HUES48 (cell line): Measurements from ENCODE around the gene BAG2.

Experiments
- H3K27ac ChIP-seq: one replicate; pipeline ENCODE4 v1.7.0; 2013; ENCODE audit warnings: low read depth, low read length, inconsistent platforms
- H3K27me3 ChIP-seq: 2 replicates; pipeline ENCODE4 v1.6.1; 2013; ENCODE audit warnings: mild to moderate bottlenecking, low read length; ENCODE audit not compliant: control insufficient read depth, insufficient read depth
- H3K36me3 ChIP-seq: 2 replicates; pipeline ENCODE4 v1.6.1; 2013; ENCODE audit warnings: low read length; ENCODE audit not compliant: control insufficient read depth, insufficient read depth
- H3K4me1 ChIP-seq: 2 replicates; pipeline ENCODE4 v1.6.1; 2013; ENCODE audit warnings: mild to moderate bottlenecking, low read length; ENCODE audit not compliant: control insufficient read depth, insufficient read depth
- H3K4me3 ChIP-seq: 2 replicates; pipeline ENCODE4 v1.5.1; 2013; ENCODE audit warnings: mild to moderate bottlenecking, low read depth, low read length
- H3K9ac ChIP-seq: 2 replicates; pipeline ENCODE4 v1.6.1; 2013; ENCODE audit warnings: mild to moderate bottlenecking, low read depth, low read length, moderate library complexity
- H3K9me3 ChIP-seq: 2 replicates; pipeline ENCODE4 v1.6.1; 2013; ENCODE audit warnings: low read length; ENCODE audit not compliant: control insufficient read depth, insufficient read depth

The BAG2 gene

DNA sequence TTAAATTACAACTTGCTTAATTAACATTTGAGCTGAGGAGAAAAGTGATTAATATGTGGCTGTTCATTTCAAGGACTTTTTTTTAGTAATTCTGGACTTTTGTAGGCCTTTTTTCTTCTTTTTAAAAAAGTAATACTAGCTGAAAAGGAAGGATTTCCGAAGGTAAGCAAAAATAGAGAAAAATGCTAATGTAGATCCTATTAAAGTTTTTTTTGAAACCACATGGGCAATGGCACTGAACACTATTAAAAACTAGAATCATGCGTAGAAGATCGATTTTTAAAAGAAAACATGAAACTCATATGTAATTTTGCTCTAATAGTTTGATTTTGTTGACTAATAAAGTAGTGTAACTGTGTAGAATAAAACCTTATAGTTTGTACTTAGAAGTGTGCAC lies 2.4 kb downstream of the BAG2 start:
- H3K27ac ChIP-seq = peak overlapping the region; percentile 75
- H3K9ac ChIP-seq = no peak overlapping the region

DNA sequence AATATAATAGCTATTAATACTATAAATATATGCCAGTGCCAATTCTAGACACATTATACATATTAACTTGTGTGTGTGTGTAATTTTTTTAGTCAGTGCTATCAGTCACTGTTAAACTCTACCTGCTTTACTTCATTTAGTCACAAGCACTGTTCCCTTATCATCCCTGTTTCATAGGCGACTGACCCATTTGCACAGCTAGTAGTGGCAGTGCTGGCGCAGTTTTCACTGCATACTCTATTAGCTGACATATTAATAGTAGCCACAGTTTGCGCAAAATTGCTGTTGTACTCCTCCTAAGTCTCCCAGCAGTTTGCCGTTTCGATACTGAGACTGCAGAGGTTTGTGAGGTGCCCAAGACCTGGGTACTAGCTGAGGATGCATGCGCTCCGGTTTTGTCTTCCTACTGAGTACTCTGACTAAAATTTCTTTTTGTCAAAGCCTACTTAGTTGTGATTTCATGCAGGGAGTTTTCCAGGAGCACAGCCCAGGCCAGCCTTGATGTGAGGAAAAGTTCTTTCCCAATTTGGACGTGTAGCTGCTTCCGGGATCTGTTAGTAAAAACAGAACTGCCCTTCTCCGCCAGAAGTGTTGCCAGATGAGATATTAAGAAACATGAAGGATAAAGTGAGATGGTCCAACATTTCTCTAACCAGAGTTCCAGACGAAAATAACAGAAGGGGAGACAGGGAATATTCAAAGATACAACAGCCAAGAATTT lies 5.6 kb downstream of the BAG2 start:
- Histone ChIP-seq H3K9me3 (no peaks in the 10 kb centered on the region), H3K4me1 (peaks cover 27% of the 10 kb centered on the region), H3K27ac (no peak overlapping the region), H3K9ac (no peak overlapping the region), H3K36me3 (peaks cover 14% of the 10 kb centered on the region), H3K4me3 (no peak overlapping the region), H3K27me3 (peaks cover 10% of the 10 kb centered on the region)

More for the DNA sequence above, 2.4 kb downstream of the BAG2 start:
- Histone ChIP-seq H3K36me3 (peaks cover 3% of the 10 kb centered on the region; the same call in 1 of the 2 replicates), H3K4me3 (peak overlapping the region; percentile 76), H3K4me1 (peaks cover 29% of the 10 kb centered on the region), H3K27me3 (peaks cover 10% of the 10 kb centered on the region), H3K9me3 (no peaks in the 10 kb centered on the region)

DNA sequence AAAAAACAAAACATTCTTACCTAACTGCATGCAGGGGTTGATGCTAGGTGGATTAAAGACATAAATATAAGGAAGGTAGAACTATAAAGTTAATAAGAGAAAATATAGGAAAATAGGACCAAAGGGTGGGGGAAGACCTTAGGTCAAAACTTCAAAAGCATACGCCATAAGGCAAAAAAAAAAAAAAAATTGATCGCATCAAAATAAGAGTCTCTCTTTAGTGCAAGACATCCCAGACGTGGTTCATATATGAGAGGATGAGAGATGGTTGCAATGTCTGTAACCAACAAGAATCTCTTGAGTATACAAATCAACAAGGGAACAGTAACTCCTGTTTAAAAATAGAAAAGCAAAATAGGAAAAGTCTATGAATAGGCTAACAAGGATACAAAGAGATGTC lies 8.5 kb downstream of the BAG2 start:
- H3K27me3 ChIP-seq = no peaks in the 10 kb centered on the region
- H3K36me3 ChIP-seq = peaks cover 43% of the 10 kb centered on the region
- H3K9ac ChIP-seq = no peak overlapping the region
- peaks cover 5% of the 10 kb centered on the region; the same call in 1 of the 2 replicates for H3K4me1 ChIP-seq
- no peaks in the 10 kb centered on the region for H3K9me3 ChIP-seq
- H3K4me3 ChIP-seq = no peak overlapping the region
- H3K27ac ChIP-seq = no peak overlapping the region

DNA sequence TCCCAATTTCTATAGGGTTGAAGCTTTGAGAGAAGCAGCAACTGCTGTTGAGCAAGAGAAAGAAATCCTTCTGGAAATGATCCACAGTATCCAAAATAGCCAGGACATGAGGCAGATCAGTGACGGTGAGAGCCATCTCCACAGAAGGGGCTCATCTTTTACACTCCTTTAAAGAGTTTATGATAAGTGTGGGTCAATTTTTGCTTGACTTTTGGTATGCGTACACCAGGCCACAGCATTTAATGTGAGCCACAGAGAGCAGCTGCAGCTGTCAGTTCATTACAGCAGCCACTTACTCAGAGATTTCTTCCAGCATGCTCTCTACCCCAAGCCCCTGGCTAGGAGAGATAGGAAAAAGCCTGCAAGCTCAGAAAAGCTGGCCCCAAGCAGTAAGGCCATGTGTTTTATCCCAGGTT lies 9.9 kb downstream of the BAG2 start:
- Histone ChIP-seq H3K27me3 (no peaks in the 10 kb centered on the region), H3K36me3 (peaks cover 47% of the 10 kb centered on the region), H3K27ac (no peak overlapping the region), H3K9ac (no peak overlapping the region), H3K4me3 (no peak overlapping the region), H3K4me1 (no peaks in the 10 kb centered on the region), H3K9me3 (no peaks in the 10 kb centered on the region)

DNA sequence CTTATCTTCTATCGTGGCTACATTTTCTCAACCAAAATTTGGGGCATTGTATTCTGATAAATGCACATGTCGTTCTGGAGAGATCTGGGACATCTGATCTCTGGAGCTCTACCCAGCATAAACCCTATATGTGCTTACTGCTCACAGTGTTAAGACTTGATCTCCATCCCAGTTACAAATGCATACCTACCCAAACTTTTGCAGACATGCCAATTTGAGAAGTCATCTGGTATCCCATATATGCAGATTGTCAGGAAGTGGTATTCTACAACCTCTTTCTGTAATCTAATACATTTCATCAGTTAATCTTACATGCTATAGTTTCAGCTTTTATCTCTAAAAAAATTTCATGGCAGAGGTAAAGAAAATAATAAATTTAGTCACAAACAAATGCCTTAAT lies 11.2 kb downstream of the BAG2 start:
- H3K4me1 ChIP-seq = no peaks in the 10 kb centered on the region
- no peak overlapping the region for H3K4me3 ChIP-seq
- H3K36me3 ChIP-seq = peaks cover 46% of the 10 kb centered on the region
- H3K9ac ChIP-seq = no peak overlapping the region
- no peaks in the 10 kb centered on the region for H3K9me3 ChIP-seq
- no peak overlapping the region for H3K27ac ChIP-seq
- H3K27me3 ChIP-seq = no peaks in the 10 kb centered on the region

DNA sequence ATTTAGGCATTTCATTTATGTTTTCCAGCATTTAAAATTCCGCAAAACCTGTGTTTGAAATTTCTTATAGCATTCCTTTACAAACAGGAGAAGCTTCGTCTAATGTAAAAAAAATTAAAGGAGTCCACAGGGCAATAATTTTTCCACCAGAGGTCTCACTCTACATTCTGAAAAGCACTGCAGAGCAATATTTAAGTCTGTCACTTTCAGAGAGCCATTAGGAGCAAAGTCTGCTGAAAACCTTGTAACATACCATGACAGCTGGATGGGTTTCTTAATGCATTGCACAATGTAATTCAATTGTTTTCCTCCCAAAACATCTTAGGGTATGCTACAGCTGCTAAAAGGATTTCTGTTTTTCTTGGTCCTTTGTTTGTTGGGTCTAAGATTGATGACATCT lies 18.0 kb downstream of the BAG2 start:
- Histone ChIP-seq H3K36me3 (peaks cover 65% of the 10 kb centered on the region), H3K27ac (no peak overlapping the region), H3K27me3 (no peaks in the 10 kb centered on the region), H3K4me3 (no peak overlapping the region), H3K9me3 (no peaks in the 10 kb centered on the region), H3K4me1 (no peaks in the 10 kb centered on the region), H3K9ac (no peak overlapping the region)

DNA sequence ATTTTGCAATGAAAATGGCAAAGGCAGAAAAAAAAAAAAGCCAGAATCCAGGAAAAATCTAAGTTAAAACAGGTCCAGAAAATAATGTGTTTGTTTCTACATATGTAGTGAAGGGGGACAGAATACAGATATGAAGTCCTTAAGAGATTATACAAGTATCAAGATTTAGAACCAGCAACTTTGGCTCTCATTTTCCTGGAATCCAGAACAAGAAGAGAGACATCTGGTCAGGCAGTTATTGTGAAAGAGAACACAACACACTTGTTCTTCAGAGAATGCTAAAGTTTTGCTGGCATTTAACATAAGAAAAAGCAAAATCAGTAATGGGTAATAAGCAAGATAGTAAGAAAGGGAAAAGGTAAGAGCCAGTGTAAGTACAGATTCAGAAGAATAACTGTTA lies 21.1 kb downstream of the BAG2 start:
- Histone ChIP-seq H3K9ac (no peak overlapping the region), H3K9me3 (no peaks in the 10 kb centered on the region), H3K4me3 (no peak overlapping the region), H3K36me3 (peaks cover 59% of the 10 kb centered on the region), H3K27me3 (no peaks in the 10 kb centered on the region), H3K27ac (no peak overlapping the region), H3K4me1 (no peaks in the 10 kb centered on the region)

DNA sequence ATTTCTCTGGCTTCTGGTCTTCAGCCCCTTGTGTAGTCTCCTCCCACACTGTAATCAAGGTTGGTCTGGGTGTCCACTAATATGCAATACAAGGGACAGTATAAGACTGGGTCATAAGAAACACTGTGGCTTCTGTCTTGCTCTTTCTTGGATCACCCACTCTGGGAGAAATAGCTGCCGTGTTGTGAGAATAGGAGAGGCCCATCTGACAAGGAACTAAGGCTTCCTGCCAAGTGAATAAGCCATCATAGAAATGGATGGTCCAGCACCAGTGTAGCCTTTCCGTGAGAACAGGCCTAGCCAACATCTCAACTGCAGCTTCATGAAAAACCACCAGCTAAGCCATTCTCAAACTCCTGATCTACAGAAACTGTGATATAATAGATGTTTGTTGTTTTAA lies 23.3 kb downstream of the BAG2 start:
- H3K27ac ChIP-seq = no peak overlapping the region
- peaks cover 41% of the 10 kb centered on the region for H3K36me3 ChIP-seq
- H3K9me3 ChIP-seq = no peaks in the 10 kb centered on the region
- no peak overlapping the region for H3K9ac ChIP-seq
- H3K4me3 ChIP-seq = no peak overlapping the region
- no peaks in the 10 kb centered on the region for H3K27me3 ChIP-seq
- H3K4me1 ChIP-seq = peaks cover 12% of the 10 kb centered on the region

DNA sequence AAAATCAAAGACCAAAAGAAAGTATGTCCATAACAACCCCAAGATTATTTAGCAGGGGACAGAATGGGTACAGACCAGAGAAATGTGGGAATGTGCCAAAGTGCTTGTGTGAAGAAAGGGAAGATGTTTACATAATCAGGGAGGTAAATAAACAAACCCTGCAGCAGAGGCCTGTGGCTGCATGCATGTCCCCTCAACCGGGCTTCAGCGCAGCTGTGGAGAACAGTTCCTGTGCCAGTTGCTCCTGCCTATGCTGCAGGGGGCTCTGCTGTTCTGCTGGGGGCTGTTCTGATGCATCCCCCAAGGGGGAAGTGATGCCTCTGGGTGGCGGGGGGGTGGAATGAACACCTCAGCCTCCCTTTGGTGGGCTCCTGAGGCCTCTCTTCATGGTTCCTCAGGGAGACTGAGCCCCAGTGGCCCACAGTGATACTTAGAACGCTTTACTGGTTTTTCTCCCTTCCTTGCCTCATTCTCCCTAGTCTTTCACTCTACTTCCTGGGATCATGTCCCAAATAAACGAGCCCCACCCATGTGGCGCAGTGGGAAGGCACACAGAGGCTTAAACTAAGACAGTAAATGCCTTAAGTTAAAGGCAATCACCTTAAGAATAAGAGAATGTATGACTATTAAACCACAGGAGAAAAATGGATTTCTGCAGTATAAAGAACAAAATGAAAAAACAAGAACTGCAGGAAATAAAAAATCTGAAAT lies 27.0 kb downstream of the BAG2 start:
- H3K27me3 ChIP-seq = no peaks in the 10 kb centered on the region
- no peak overlapping the region for H3K4me3 ChIP-seq
- H3K9me3 ChIP-seq = no peaks in the 10 kb centered on the region
- H3K4me1 ChIP-seq = peaks cover 14% of the 10 kb centered on the region
- H3K9ac ChIP-seq = no peak overlapping the region
- H3K27ac ChIP-seq = peak overlapping the region; percentile 76
- H3K36me3 ChIP-seq = peaks cover 8% of the 10 kb centered on the region

DNA sequence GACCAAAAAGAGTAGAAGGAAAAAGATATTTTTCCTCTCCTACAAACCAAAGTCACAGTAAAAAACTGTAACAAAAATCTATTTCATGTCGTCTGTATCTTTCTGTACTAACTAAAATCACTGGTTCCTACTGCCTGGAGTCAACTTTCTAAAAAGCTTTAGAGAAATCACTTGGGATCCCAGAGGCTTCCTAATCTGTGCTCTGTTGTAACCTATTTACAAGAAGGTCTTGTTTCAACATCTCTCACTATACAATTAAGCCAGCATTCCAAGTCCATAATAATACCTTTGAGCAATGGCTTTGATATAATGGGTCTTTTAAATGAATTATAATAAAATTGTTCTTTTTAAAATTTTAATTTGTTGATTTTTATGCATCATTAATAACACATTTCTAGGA lies 29.6 kb downstream of the BAG2 start:
- Histone ChIP-seq H3K4me1 (peaks cover 29% of the 10 kb centered on the region), H3K27me3 (no peaks in the 10 kb centered on the region), H3K9me3 (no peaks in the 10 kb centered on the region), H3K27ac (no peak overlapping the region), H3K9ac (no peak overlapping the region), H3K4me3 (no peak overlapping the region), H3K36me3 (0 out of 2 replicates have a peak, but pooled peaks cover 5% of the 10 kb centered on the region)

DNA sequence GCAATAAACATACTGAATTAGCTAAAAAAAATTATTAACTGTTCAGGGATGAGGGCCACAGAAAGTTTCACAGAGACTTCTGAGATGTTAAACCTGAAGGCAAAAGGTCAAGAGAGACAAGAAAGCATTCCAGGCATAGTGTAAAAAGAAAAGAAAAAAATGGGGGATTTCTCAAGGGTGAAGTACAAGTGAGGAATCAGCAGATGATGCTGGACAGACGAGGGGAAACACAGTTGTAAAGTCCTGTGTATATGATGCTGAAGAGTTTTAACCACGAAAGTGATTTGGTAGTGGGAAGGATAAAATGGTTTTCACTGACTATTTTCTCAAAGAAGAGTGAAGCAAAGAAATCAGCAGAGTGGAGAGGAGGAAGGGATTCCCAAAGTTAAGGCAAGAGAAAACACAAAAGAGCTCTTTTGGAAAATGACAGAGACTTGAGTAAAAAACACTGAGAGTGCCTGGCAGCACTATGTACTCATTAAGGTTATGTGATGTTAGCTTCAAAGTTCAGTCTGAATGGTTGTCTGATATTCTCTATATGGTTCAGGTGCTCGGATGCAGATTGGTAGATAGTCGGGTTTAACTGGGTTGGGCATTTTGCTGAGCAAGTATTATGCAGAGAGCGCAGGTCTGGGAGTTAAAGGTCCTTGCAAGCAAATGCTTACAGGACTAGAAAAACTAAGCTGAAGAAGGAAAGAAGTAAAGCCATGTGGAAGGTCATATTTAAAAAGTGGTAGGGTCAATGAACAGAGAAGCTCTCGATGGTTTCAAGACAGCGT lies 33.6 kb downstream of the BAG2 start:
- Histone ChIP-seq H3K9ac (no peak overlapping the region), H3K9me3 (no peaks in the 10 kb centered on the region), H3K4me3 (no peak overlapping the region), H3K27ac (no peak overlapping the region), H3K4me1 (peaks cover 19% of the 10 kb centered on the region), H3K36me3 (0 out of 2 replicates have a peak, but pooled peaks cover 5% of the 10 kb centered on the region), H3K27me3 (no peaks in the 10 kb centered on the region)
